Measurements from ENCODE around the gene TRIM44.
"Not testable (repeated sequence)": the region's sequence is repeated elsewhere in the genome, so short reads cannot be mapped to it uniquely, and the experiment has no call there.

The TRIM44 gene

GRCh38 chr11:35635933-35636332, 26.6 kb upstream of the TRIM44 start:
- DNase-seq: no peak

DNA sequence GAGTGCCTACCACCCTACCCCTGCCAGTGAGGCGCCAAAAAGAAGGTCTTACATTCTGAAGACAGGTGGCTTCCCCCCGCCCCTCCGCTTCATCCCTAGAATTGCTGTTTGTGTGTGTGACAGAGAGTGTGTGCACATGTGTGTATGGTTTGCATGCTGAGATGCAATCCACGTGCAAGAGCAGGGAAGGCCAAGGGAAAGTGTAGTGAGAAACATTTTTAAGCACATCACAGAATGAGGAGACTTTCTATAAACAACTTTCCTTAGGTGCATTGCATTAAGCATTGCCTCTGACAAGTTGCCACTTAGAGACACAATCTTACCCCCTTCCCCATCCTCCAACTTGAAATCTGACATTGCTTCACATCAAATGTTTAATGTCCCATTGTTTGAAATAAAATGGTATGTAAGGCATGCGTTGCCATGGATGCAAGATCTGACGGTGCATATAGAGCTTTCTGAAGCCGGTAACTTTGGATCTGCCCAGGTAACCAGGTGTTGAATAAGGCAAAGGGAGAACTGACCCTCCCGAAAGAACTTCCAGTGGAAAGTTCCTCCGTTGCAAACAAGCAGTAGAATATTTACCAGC, 22.9 kb upstream of the TRIM44 start:
- no peak for DNase-seq

DNA sequence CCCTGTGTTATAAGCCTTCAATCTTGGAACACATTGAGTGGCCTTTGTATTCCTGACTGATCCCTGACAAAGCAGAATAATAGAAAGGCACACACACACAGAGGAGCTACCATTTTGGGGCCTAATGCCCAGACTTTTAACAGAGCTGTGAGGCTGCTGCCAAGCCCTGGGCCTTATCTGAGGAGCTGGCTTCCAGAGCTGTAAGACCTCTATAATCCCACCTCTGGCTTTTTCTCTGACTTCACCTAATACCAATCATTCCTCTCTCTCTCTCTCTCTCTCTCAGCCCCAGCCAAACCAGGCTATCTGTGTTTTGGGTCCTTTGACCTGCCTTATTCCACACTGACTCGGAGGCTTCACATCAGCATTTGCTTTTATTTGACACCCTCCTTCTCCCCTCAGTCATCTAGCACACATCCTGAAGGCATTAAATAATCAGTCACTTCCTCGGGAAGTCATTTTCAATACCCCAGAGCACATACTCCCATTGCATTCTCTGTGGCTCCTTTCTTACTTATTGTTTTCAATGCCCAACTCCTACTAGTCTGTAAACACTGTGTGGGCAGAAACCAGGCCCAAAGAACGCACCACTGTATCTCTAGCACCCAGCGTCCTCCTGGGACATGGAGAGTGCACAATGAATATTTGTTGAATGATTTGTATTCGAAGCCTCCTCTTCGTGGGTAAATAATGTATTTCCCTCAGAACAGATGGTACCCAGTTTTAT, 21.2 kb upstream of the TRIM44 start:
- no peak for DNase-seq

DNA sequence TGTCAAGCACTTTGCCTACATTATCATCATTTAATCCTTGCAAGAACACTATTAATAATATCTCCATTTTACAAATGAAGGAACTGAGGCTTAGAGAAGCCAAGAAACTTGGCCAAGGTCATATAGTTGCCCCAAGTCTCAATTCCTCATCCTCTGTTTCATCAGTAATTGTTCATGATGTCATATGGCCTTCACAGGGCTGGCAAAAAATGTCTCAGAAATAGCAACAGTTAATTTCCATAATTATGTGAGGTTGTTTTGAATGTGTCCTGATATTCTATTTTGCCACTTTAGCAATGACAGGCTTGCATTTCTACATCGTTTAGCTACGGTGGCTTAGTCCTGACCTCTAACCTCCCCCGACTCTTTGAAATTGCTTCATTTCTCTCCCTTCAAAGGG, 20.6 kb upstream of the TRIM44 start:
- no peak for DNase-seq

DNA sequence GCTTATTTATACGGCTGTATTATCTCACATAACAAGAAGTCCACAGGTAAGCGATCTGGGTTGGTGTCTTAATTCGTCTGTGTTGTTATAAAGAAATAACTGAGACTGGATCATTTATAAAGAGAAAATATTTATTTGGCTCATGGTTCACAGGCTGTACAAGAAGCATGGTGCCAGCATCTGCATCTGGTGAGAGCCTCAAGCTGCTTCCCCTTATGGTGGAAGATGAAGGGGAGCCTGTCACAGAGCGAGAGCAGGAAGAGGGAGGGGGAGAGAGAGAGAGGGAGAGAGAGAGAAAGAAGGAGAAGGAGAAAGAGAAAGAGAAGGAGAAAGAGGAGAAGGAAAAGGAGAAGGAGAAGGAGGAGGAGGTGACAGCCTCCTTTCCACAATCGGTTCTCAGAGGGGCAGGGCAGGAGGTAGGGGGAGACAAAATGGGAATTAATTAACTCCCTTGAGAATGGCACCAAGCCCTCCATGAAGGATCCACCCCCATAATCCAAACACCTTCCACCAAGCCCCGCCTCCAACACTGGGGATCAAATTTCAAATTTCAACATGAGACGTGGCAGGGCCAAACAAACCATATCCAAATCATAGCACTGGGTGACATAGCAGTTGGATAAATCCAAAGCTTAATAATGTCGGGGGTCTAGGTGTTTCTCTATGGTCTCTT, 15.0 kb upstream of the TRIM44 start:
- no peak for DNase-seq

- no peak for DNase-seq
Observed at GRCh38 chr11:35650006-35650405, 12.6 kb upstream of the TRIM44 start.

GRCh38 chr11:35650467-35650866, 12.1 kb upstream of the TRIM44 start:
- DNase-seq: no peak

- DNase-seq: no peak
Observed at GRCh38 chr11:35651263-35651662, 11.3 kb upstream of the TRIM44 start.

DNA sequence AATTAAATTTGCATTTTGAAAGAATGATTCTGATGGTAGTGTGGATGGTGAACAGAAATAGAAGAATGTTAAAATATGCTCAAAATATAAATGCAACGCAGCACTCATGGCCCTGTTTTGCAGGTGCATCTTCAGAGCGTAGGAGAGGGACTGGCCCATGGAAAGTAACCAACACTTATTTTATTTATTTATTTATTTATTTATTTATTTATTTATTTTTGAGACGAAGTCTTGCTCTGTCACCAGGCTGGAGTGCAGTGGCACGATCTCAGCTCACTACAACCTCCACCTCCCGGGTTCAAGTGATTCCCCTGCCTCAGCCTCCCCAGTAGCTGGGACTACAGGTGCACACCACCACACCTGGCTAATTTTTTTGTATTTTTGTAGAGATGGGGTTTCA, 9.8 kb upstream of the TRIM44 start:
- not testable (repeated sequence) for DNase-seq

GRCh38 chr11:35654711-35655110, 7.9 kb upstream of the TRIM44 start:
- DNase-seq: no peak

- no peak for DNase-seq
Observed at GRCh38 chr11:35655254-35655653, 7.3 kb upstream of the TRIM44 start.

DNA sequence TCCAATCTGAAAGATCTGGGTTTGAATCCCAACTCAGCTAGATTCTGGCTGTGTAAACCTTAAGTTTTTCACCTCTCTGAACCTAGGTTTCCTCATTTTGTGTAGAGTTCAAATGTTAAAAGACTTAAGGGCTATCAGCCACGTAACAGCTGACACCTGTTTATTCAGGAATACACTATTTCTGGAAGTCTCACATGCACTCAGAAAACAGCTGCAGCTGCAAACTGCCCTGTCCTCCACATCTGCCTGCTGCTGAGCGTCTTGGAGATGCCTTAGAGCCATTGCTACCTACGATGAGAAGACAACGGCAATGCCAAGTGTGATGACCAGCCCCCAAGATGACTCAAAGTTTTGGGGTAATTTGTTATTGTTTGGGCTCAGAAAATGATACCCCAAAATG, 6.7 kb upstream of the TRIM44 start:
- DNase-seq: no peak

GRCh38 chr11:35658020-35658948, 4.3 kb upstream of the TRIM44 start:
- no peak for DNase-seq

GRCh38 chr11:35661534-35661933, 1.0 kb upstream of the TRIM44 start:
- DNase-seq: no peak

DNA sequence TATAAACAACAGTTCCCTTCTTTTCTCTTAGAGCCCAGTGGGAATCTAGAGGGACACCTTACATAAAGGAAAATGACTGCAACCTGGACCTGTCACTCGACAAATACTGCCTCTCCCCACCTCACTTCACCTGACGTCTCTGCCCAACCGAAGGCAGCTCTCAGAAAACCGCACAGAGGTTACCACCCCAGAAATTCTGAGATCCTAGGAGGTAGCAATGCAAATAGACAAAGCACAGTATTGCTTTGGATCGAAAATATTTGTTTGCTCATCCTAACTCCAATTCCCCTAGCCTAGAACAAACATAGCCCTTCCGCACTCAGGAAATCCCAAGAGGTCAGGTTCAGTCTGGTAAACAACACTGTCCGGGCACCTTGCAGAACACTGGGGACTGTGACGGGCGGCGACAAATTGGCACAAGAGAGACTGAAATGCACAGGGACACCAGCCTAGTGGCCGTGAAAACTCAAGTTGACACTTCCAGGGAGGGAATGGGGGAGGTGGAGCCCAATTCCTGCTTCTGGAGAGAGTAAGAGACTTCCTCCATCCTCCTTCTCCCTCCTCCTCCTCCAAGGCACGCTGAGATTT, 420 bp upstream of the TRIM44 start:
- DNase-seq: peak; percentile 29

- no peak for DNase-seq
Observed at GRCh38 chr11:35663408-35663702, 780 bp downstream of the TRIM44 start.

DNA sequence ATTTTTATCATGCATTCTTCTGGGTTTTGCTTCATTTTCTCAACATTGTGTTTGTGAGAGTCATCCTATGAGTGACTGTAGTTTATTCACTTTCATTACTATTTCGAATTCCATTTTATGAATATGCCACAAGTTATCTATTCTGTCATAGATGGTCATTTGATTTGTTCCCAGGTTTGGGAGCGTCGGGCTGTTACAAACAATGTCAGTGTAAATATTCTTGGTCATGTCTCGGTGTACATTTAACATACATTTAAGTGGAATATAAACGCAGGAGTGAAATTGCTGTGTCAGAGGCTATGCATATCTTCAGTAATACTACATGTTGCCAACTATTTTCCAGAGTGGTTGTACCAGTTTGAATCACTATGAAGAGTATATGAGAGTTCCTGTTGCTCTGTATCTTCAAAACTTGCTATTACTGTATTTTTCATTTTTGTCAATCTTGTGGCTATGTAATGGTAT, 2.4 kb downstream of the TRIM44 start:
- DNase-seq: no peak

GRCh38 chr11:35667257-35667656, 4.7 kb downstream of the TRIM44 start:
- DNase-seq: no peak

- not testable (repeated sequence) for DNase-seq
Observed at GRCh38 chr11:35668350-35668749, 5.8 kb downstream of the TRIM44 start.

DNA sequence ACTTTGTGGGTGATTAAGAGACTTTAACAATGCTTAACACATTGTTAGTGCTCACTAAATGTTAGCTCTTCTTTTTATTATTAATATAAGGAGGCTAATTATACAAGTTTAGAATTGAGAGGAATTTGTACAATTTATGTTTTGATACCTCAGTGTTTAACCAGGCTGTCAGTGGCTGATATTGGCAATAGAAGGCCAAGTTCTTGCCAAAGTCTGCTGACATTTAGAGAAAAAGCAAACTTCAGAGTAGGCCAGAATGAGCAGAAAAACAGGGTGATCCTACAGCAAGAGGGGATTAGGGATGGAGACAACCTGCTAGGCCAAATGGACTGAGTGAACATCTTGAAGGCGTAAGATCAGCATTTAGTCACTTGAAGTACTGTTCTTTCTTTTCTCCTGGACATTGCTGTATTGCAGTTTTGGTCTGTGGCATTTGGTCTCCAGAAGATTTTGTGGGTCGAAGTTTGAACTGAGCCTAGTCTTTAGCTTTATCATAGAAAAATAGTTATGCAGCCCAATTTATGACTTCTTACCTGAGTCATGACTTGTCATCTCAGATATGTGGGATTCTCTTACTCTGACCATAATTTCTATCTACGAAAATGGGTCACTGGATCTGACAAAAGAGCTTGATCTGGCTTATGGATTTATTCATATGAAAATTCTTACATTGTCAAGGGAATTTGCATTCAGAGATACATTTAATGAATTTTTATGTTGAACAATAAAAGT, 9.0 kb downstream of the TRIM44 start:
- DNase-seq: no peak

DNA sequence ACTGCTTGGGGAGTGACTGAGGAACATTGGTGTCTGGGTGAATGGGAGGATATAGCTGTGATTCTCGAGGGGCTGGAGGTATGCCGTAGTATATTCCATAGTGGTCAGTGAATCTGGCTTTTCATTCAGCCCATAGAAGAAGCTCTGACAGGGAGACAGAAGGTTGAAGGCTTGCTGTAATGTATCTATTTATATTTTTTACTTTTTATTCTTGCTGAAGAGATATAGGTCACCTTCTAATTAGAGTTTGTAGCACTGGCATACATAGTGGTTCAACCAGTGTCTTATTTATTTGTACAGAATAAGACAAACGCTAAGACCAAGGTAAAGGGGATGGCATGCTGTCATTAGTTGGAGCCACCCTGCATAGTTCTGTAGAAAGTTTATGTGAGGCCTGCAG, 10.0 kb downstream of the TRIM44 start:
- DNase-seq: no peak

- no peak for DNase-seq
Observed at GRCh38 chr11:35675901-35676610, 13.5 kb downstream of the TRIM44 start.
